CD4-positive, alpha-beta T cell treated with Interleukin-15 for 1 hour (primary cell): ENCODE measurements around the gene ZNF536.

Experiments used
- DNase-seq: peaks from one replicate; pipeline ENCODE4 v3.0.0-alpha.2; 2020

Gene ZNF536

GRCh38 chr19:30371960-30372824, at the start of gene ZNF536:
ZNF536 (plus strand) TSS chr19:30372384; CDS start chr19:30443563, 71,179 bp downstream.
- no peak for DNase-seq

DNA sequence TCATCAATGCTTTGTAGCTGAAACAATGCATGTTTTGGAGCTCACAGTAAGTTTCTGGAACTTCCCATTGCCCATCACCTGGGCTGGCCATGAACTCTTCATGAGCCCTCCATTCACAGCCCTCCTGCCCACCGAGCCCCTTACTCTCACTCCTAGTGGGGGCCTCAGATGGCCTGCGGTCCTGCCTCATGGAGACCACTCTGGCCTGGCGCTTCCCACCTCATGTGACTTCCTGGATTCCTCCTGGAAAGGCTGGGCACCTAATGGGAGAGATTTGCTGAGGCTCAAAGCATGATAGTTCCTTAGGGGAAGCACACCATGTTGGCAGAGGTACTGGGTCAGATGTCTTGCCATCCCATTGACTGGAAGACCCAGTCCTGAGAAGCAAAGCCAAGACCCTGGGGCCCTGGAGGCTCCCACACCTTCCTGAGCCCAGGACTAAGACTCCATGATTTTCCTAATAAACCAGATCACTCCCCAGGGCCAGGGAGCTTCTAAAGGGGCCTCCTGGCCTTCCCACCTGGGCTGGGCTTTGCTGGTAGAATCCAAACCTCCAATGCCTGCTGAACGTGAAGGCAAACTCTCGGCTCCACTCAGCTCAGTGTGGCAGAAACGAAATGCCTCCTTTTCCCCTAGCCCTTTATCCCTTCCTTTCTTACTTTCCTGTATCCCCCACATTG, 49.4 kb upstream of the ZNF536 start:
- no peak for DNase-seq

GRCh38 chr19:30323904-30324303, 48.3 kb upstream of the ZNF536 start:
- DNase-seq, result no peak

GRCh38 chr19:30324982-30325381, 47.2 kb upstream of the ZNF536 start:
- no peak for DNase-seq

DNA sequence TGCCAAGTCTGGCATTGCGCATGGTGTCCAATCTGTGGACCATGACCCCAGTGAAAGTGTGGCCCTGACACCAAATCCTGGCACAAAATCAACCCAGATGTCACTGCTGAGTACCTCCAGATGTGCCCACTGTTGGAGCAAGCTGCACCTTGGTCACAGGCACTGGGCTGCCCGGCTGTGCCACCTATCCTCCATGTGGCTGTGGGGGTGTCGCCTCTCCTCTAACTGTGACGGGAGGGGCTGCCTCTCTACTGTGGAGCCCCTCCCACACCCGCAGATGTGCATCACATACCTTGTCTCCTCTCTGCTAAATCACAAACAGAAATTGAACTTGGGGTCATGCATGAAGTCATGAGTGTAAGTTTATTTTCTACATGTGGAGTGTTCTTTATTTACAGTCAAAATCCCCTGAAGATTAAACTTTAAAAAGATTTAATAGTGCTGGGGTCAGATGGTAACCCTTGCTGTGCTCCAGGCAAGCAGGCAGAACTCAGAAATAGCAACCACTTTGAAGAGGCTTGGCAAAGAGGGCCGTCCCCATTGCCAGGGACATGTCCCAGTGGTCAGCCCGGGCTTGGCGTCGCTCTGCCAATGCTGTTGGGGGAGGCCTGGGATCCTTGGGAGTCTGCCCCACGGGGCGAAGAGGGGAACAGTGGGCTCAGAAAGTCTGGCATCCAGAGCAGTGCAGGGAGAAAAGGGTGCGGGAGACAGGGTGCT, 46.4 kb upstream of the ZNF536 start:
- no peak for DNase-seq

- no peak for DNase-seq
Observed at GRCh38 chr19:30326393-30326710, 45.8 kb upstream of the ZNF536 start.

DNA sequence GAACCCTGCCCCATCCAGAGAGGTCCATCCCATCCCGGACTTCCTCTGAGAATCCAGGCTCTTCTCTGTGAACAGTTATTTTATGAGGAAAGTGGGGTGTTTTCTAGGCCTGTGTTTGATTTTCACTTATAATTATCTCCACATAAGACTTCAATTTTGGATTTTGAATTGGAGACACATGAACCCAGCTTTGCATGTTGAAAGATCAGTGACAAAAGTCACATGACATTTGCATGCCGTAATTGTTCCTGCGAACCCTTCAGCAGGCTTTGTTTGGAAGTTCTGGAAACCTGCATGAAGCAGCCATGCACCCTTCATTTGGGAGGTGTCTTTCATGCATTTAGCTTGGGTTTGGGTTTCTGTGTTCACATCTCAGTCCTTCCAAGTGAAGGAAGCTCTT, 44.9 kb upstream of the ZNF536 start:
- no peak for DNase-seq

DNA sequence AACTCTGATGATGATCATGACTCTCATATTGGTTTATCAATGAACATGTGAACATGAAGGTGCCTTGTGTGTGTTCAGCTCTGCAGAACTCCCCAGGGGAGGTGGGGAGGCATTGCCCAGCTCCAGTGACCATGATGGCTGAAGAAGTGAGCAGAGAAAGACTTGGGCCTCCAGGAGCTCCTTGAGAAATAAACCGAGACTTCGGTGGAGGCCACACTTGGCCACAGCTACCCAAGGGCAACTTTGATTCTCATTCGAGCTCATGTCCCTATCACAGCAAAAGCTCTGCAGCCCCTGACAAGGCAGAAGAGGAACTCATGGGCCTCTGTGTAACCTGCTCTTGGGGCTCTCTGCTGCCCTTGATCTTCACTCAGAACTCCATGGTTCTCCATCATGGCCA, 44.1 kb upstream of the ZNF536 start:
- DNase-seq, result no peak

- no peak for DNase-seq
Observed at GRCh38 chr19:30330266-30330665, 41.9 kb upstream of the ZNF536 start.

DNA sequence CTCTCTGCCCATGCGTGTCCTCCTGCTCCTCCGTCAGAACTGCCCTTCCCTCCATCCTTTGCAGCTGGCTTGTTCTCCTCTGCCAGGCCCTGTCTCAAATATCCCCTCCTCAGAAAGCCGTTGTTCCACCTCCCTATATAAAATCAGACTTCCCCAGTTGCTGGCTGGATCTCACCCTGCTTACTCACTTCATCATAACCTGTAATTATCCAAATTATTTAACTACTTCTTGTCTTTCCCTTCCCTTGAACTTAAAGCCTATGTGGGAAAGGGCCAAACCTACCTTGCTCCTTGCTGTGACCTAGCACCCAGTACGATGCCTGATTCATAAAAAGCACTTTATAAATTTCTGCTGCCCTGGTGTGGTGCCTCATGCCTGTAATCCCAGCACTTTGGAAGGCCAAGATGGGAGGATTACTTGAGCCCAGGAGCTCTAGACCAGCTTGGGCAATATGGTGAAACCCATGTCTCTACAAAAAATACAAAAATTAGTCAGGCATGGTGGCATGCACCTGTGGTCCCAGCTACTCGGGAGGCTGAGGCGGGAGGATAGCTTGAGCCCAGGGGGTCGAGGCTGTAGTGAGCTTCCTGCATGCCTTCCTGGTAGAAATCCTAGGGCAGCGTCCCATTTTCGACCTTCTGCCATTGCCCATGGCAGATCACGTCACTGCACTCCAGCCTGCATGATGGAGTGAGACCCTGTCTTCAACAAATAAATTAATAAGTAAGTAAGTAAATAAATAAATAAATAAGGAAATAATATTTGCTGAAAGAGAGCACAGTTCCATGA, 39.5 kb upstream of the ZNF536 start:
- DNase-seq, result no peak

DNA sequence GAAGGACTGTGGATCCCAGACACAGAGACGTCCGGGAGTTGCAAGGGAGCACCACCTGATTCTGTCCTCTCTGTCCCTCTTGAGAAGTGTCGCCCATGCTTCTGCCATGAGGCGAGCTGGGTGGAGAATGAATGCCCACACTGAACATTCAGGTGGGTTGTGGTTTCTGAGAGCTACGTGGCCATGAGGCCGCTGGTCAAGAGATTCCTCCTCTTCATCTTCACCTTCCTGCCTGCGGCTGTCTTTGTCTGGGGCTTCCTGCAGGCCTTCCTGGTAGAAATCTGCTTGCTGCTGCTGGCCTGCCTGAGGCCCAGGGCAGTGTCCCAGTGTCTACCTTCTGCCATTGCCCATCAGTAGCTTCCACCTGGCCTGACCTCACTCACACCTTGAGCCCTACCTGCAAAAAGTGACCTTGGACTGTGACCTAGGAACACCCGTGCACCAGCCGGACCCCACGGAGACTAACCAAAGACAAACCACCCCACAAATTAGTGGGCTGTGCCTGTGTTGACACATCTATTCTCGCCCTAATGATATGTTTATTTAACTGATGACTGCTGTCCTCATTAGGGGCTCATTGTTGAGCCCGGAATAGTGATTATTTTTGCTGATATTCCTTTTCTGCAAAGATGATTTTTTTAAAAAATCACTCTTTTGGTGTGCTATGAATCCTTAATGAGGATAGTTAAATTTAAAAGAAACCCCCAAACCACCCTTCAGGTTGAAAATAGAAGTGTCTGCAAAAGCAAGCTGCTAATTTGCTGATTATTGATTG, 38.7 kb upstream of the ZNF536 start:
- no peak for DNase-seq

DNA sequence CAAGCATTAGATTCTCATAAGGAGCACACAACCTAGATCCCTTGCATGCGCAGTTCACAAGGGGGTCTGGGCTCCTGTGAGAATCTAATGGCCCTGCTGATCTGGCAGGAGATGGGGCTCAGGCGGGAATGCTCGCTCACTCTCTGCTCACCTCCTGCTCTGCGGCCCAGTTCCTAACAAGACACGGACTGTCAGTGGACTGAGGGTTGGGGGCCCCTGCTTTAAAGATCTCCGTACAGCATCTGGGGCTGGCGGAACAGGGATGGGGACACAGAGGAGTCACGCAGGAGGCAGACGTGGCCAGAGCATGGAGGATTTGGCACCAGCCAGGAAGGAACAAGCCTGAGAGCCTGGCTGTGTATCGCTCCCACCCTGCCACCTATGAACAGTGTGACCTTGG, 37.3 kb upstream of the ZNF536 start:
- no peak for DNase-seq

GRCh38 chr19:30335306-30335886, 36.8 kb upstream of the ZNF536 start:
- DNase-seq, result no peak

DNA sequence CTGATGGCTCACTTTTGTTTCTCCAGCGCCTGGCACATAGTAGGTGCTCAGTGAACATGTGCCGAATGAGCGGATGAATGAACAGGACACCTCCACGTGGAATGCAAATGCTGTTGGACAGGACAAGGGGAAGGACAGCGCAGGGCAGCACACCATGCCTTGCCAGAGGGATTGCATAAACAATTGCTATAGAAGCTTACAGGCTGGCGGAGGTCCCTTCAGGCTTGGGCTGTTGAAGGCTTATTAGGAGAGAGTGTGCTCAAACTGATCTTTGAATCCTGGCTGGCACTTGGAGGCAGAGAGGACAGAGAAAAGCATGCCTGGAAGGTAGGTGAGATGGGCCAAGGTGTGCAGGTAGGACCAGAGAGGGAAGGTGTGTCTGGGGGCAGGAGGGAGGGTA, 35.9 kb upstream of the ZNF536 start:
- DNase-seq, result no peak

GRCh38 chr19:30338041-30338456, 34.1 kb upstream of the ZNF536 start:
- DNase-seq, result no peak

DNA sequence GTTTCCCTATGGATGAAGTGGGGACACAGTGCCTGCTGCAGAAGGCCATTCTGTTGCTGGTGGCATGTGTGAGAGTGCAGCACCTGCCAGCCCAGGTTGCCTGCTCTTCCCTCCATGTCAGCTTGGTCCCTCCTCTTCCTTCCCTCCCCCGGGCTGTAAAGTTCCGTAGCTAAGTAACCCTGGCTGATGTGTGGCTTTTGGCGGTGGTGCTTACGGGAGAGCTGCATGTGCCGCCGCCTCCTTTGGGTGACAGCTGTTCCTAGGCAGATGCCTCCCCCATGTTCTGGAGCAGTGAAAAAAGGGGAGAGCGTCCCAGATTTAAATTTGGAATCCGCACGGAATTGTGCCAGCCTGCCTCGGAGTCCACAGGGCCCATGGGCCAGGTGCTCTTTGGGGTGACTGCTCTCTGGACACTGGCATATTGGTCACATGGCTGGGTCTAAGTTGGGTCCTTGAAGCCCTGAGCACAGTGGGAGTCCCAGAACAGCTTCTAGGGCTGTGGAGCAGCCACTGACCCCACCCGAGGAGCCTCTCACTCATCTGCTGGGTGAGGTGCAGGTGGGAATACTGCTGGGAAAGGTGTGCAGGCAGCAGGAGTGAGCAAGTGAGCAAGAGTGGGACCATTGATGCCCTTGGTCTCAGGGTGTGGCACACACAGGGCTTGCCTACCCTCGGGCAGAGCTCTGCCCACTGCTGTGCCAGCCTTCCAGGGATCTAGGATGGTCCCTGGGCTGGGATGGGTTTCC, 33.1 kb upstream of the ZNF536 start:
- DNase-seq, result no peak

- DNase-seq, result no peak
Observed at GRCh38 chr19:30339624-30340525, 32.3 kb upstream of the ZNF536 start.

- no peak for DNase-seq
Observed at GRCh38 chr19:30340771-30341561, 31.2 kb upstream of the ZNF536 start.

GRCh38 chr19:30341611-30342201, 30.5 kb upstream of the ZNF536 start:
- DNase-seq, result no peak
